ENCODE results near the gene FER. TPM values are rescaled to one million over a fixed set of nuclear protein-coding genes. Genes with fewer than 3 reads are reported as not detected.
"Not testable (repeated sequence)": the region's sequence is repeated elsewhere in the genome, so short reads cannot be mapped to it uniquely, and the experiment has no call there.

The FER gene
- polyA plus RNA-seq, 1 donor (not counting 4 experiments of a cell fraction or from before 2014, with no cell fraction given) = 17.1 TPM

DNA sequence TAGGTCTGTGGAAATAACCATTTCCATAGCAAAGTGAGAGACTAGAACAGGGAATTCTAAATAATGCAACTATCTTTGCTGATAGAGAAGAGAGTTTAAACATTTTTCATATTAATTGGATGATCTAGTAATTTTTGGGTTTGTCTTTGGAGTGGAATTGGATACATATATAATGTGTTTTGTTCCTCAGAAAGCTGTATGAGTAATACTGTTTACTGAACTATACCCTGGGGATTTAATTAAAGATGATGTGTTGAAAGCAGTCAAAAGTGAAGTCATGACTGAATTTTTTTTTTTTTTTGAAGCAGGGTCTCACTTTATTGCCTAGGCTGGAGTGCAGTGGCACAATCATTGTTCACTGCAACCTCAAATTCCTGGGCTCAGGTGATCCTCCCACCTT is 17.9 kb downstream of the FER start:
- H4K20me1 ChIP-seq (ENCODE audit: control insufficient read depth, extremely low read depth, insufficient read depth, low read length) = no peaks in the 10 kb centered on the region
- dilution Hi-C loops (cut with MboI; ENCODE audit: extremely low pct_ligation_motif_present, low sequenced_read_pairs) = no loop called here
- FAIRE-seq = no peak

GRCh38 chr5:108766916-108767315 is 19.2 kb downstream of the FER start:
- H3K36me3 ChIP-seq (ENCODE audit: control insufficient read depth in 2 of 2, extremely low read depth in 1 of 2, insufficient read depth in 2 of 2, low read length in 2 of 2); DNase-seq (ENCODE audit: low read depth, low spot score); H4K20me1 ChIP-seq (ENCODE audit: control insufficient read depth, extremely low read depth, insufficient read depth, low read length); H2AFZ ChIP-seq (ENCODE audit: control insufficient read depth, low read length); H3K27ac ChIP-seq (ENCODE audit: control insufficient read depth, insufficient read depth, low read length); H3K9me1 ChIP-seq (ENCODE audit: control insufficient read depth, extremely low read depth, insufficient read depth, low read length); dilution Hi-C loops (cut with MboI; ENCODE audit: extremely low pct_ligation_motif_present, low sequenced_read_pairs); H3K4me1 ChIP-seq (ENCODE audit: control insufficient read depth, extremely low read depth, insufficient read depth, low read length); H3K27me3 ChIP-seq (ENCODE audit: control insufficient read depth, extremely low read depth, insufficient read depth, low read length); H3K4me2 ChIP-seq (ENCODE audit: control insufficient read depth, extremely low read depth, insufficient read depth, low read depth, low read length); H3K9me3 ChIP-seq (ENCODE audit: control insufficient read depth, low read depth, low read length); FAIRE-seq; H3K4me3 ChIP-seq (ENCODE audit: control insufficient read depth in 2 of 3, extremely low read depth in 1 of 3, insufficient read depth in 2 of 3, low read depth in 1 of 3, low read length in 3 of 3); H3K9ac ChIP-seq (ENCODE audit: control insufficient read depth, extremely low read depth, insufficient read depth, low read length): not testable (repeated sequence)
- H3K79me2 ChIP-seq (ENCODE audit: control insufficient read depth, insufficient read depth, low read length) = peaks cover 62% of the 10 kb centered on the region

More for the DNA sequence above, 17.9 kb downstream of the FER start:
- H2AFZ ChIP-seq (ENCODE audit: control insufficient read depth, low read length) = no peak overlapping the region
- no peaks in the 10 kb centered on the region for H3K9me1 ChIP-seq (ENCODE audit: control insufficient read depth, extremely low read depth, insufficient read depth, low read length)
- H3K36me3 ChIP-seq (ENCODE audit: control insufficient read depth in 2 of 2, extremely low read depth in 1 of 2, insufficient read depth in 2 of 2, low read length in 2 of 2) = no peaks in the 10 kb centered on the region
- H3K4me3 ChIP-seq (ENCODE audit: control insufficient read depth in 2 of 3, extremely low read depth in 1 of 3, insufficient read depth in 2 of 3, low read depth in 1 of 3, low read length in 3 of 3) = no peak overlapping the region
- H3K9me3 ChIP-seq (ENCODE audit: control insufficient read depth, low read depth, low read length) = no peaks in the 10 kb centered on the region
- peaks cover 67% of the 10 kb centered on the region for H3K79me2 ChIP-seq (ENCODE audit: control insufficient read depth, insufficient read depth, low read length)
- H3K27me3 ChIP-seq (ENCODE audit: control insufficient read depth, extremely low read depth, insufficient read depth, low read length) = no peaks in the 10 kb centered on the region
- H3K27ac ChIP-seq (ENCODE audit: control insufficient read depth, insufficient read depth, low read length) = no peak overlapping the region
- TF ChIP-seq, protein P1, sequence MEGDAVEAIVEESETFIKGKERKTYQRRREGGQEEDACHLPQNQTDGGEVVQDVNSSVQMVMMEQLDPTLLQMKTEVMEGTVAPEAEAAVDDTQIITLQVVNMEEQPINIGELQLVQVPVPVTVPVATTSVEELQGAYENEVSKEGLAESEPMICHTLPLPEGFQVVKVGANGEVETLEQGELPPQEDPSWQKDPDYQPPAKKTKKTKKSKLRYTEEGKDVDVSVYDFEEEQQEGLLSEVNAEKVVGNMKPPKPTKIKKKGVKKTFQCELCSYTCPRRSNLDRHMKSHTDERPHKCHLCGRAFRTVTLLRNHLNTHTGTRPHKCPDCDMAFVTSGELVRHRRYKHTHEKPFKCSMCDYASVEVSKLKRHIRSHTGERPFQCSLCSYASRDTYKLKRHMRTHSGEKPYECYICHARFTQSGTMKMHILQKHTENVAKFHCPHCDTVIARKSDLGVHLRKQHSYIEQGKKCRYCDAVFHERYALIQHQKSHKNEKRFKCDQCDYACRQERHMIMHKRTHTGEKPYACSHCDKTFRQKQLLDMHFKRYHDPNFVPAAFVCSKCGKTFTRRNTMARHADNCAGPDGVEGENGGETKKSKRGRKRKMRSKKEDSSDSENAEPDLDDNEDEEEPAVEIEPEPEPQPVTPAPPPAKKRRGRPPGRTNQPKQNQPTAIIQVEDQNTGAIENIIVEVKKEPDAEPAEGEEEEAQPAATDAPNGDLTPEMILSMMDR (optimal IDR thresholded peaks at IDR 0.05 in 1 of 3, IDR thresholded peaks at IDR 0.05 in 1 of 3, conservative IDR thresholded peaks at IDR 0.05 in 1 of 3; ENCODE audit: extremely low read depth in 1 of 3, insufficient read depth in 2 of 3, low read length in 3 of 3) = no peak
- TF ChIP-seq EZH2 (IDR thresholded peaks at IDR 0.05; ENCODE audit: low read length) = no peak
- no peak overlapping the region for H3K9ac ChIP-seq (ENCODE audit: control insufficient read depth, extremely low read depth, insufficient read depth, low read length)
- peaks cover 9% of the 10 kb centered on the region for H3K4me1 ChIP-seq (ENCODE audit: control insufficient read depth, extremely low read depth, insufficient read depth, low read length)
- DNase-seq (ENCODE audit: low read depth, low spot score) = no peak
- H3K4me2 ChIP-seq (ENCODE audit: control insufficient read depth, extremely low read depth, insufficient read depth, low read depth, low read length) = no peak overlapping the region

DNA sequence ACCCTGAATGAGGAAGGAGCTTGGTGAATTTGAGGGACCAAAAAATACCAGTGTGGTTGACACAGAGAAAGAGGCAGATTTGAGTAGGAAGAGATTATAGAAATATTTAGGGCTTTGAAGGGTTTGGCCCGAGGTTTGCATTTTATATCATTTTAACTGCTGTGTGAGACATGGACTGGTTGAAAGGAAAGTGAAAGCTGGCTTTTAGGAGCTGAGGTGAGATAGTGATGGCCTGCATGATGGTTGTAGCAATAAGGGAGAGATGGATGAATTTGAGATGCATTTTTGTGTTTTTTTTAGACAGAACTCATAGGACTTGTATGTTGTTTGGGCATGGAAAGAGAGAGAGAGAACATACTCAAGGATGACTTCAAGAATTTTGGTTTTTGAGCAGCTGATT is 21.7 kb downstream of the FER start:
- Histone ChIP-seq H3K79me2 (ENCODE audit: control insufficient read depth, insufficient read depth, low read length) (peaks cover 66% of the 10 kb centered on the region), H3K9ac (ENCODE audit: control insufficient read depth, extremely low read depth, insufficient read depth, low read length) (no peak overlapping the region), H4K20me1 (ENCODE audit: control insufficient read depth, extremely low read depth, insufficient read depth, low read length) (no peaks in the 10 kb centered on the region), H3K27me3 (ENCODE audit: control insufficient read depth, extremely low read depth, insufficient read depth, low read length) (no peaks in the 10 kb centered on the region), H3K4me2 (ENCODE audit: control insufficient read depth, extremely low read depth, insufficient read depth, low read depth, low read length) (no peak overlapping the region), H3K27ac (ENCODE audit: control insufficient read depth, insufficient read depth, low read length) (no peak overlapping the region), H2AFZ (ENCODE audit: control insufficient read depth, low read length) (no peak overlapping the region), H3K36me3 (ENCODE audit: control insufficient read depth in 2 of 2, extremely low read depth in 1 of 2, insufficient read depth in 2 of 2, low read length in 2 of 2) (no peaks in the 10 kb centered on the region), H3K4me3 (ENCODE audit: control insufficient read depth in 2 of 3, extremely low read depth in 1 of 3, insufficient read depth in 2 of 3, low read depth in 1 of 3, low read length in 3 of 3) (no peak overlapping the region), H3K4me1 (ENCODE audit: control insufficient read depth, extremely low read depth, insufficient read depth, low read length) (peaks cover 9% of the 10 kb centered on the region), H3K9me1 (ENCODE audit: control insufficient read depth, extremely low read depth, insufficient read depth, low read length) (no peaks in the 10 kb centered on the region), H3K9me3 (ENCODE audit: control insufficient read depth, low read depth, low read length) (no peaks in the 10 kb centered on the region)
- DNase-seq (ENCODE audit: low read depth, low spot score) (no peak), FAIRE-seq (no peak)
- dilution Hi-C loops (cut with MboI; ENCODE audit: extremely low pct_ligation_motif_present, low sequenced_read_pairs) = no loop called here
- TF ChIP-seq EZH2 (IDR thresholded peaks at IDR 0.05; ENCODE audit: low read length) = no peak
- TF ChIP-seq, protein P1 (optimal IDR thresholded peaks at IDR 0.05 in 1 of 3, IDR thresholded peaks at IDR 0.05 in 1 of 3, conservative IDR thresholded peaks at IDR 0.05 in 1 of 3; ENCODE audit: extremely low read depth in 1 of 3, insufficient read depth in 2 of 3, low read length in 3 of 3) = no peak

All from keratinocyte (primary cell).